ENCODE data around the gene HEATR1.

GRCh38 chr1:236622407-236622806, 18.1 kb upstream of the HEATR1 start:
- TF ChIP-seq CTCF (IDR thresholded peaks at IDR 0.05; ENCODE audit: low read depth, low read length) (no peak), EZH2phosphoT487 (IDR thresholded peaks at IDR 0.05; ENCODE audit: low read depth) (no peak)

All from OCI-LY3 (cell line).